Transverse colon (tissue), 4 donors: Measurements from ENCODE around the gene HOXA6. TPM values are rescaled to one million over a fixed set of nuclear protein-coding genes. Genes with fewer than 3 reads are reported as not detected.
A peak's percentile ranks its signal among the peaks of the same experiment; 100 is the strongest.

ENCODE experiments used
- DNase-seq: peaks from one replicate; pipeline ENCODE4 v3.0.0-alpha.2; 2019
- H3K27ac ChIP-seq, 4 donors: fragments of 200-600 bp; sonication (generic); 2 replicates each; pipeline ENCODE4 v1.5.1; 2016 to 2018; ENCODE audit warnings: inconsistent platforms in 4 of 4
- H3K27me3 ChIP-seq: fragments of 200-600 bp; sonication (generic); 2 replicates; pipeline ENCODE4 v1.5.1; 2017; ENCODE audit warnings: inconsistent platforms
- H3K36me3 ChIP-seq, 4 donors: fragments of 200-600 bp; sonication (generic); 2 replicates each; pipeline ENCODE4 v1.5.1; 2017 to 2019; ENCODE audit warnings: inconsistent platforms in 4 of 4
- H3K4me1 ChIP-seq, 4 donors: fragments of 200-600 bp; sonication (generic); 2 replicates each; pipeline ENCODE4 v1.5.1; 2017 to 2020; ENCODE audit warnings: inconsistent platforms in 4 of 4
- H3K4me3 ChIP-seq, 4 donors: fragments of 200-600 bp; sonication (generic); 1 replicate in 1 of 4; 2 replicates in 3 of 4; pipeline versions ENCODE4 v1.5.1 to v1.6.1; 2017 to 2019; ENCODE audit warnings: inconsistent platforms in 4 of 4
- H3K9me3 ChIP-seq, 2 donors: fragments of 200-600 bp; sonication (generic); 2 replicates each; pipeline ENCODE4 v1.5.1; 2017 to 2019; ENCODE audit warnings: inconsistent platforms in 2 of 2
- CTCF ChIP-seq, 5 experiments: fragments of 200-600 bp in 3 of 5; fragments of 450-650 bp in 2 of 5; sonication (generic) in 3 of 5; IDR thresholded peaks; 1 replicate in 2 of 5; 2 replicates in 3 of 5; pipeline ENCODE4 v1.5.1; 2016 to 2017; ENCODE audit warnings: antibody characterized with exemption in 5 of 5, inconsistent platforms in 3 of 5, mild to moderate bottlenecking in 2 of 5, moderate library complexity in 1 of 5
- EP300 ChIP-seq: sonication (generic); formaldehyde crosslinking; IDR thresholded peaks from one replicate; pipeline ENCODE4 v1.6.1; 2017; ENCODE audit warnings: antibody characterized with exemption, low read depth
- POLR2A ChIP-seq: fragments of 450-650 bp; IDR thresholded peaks from one replicate; pipeline ENCODE4 v1.6.1; 2016; ENCODE audit warnings: antibody characterized with exemption, mild to moderate bottlenecking, moderate library complexity
- POLR2AphosphoS5 ChIP-seq, 3 donors: sonication (generic); formaldehyde crosslinking; IDR thresholded peaks; one replicate each; pipeline ENCODE4 v1.6.1; 2016; ENCODE audit warnings: antibody characterized with exemption in 3 of 3
- WGBS, 2 donors: methylation state at CpG; one replicate each; pipeline ENCODE4 v1.1.5; 2018; ENCODE audit warnings: low coverage in 1 of 2; 5-methylcytosine and 5-hydroxymethylcytosine counted together
- in situ Hi-C, 4 donors: fragments of 200-750 bp; cut with MboI; loops; one replicate each; pipeline versions ENCODE4 v1.15.0 to v1.15.1; 2017; ENCODE audit warnings: low sequenced_read_pairs in 3 of 4, low pct_ligation_motif_present in 1 of 4, low pct_unique_long_range_greater_than_20kb in 1 of 4
- intact Hi-C: fragments of 100-400 bp; cut with DNase I; formaldehyde crosslinking; loops from one replicate; pipeline ENCODE4 v1.15.1; 2023; ENCODE audit warnings: low total_unique reads
- total RNA-seq, 4 donors: library from RNA; depleted of rRNA; stranded (reverse); fragments of >200 nt; gene quantifications; one replicate each; pipeline ENCODE4 v1.1.0, GENCODE V29; 2016

Gene HOXA6
- total RNA-seq, 4 donors from 2014 or later, result 12.9 to 27.8 (median 17.3) TPM

GRCh38 chr7:27166531-27167505 is 19.2 kb upstream of the HOXA6 start:
- H3K36me3 ChIP-seq, result no peaks in the 10 kb centered on the region
- H3K27ac ChIP-seq, result peak overlapping the region; percentile 95 to 99 (median 98)
- H3K9me3 ChIP-seq, result no peaks in the 10 kb centered on the region
- peaks cover 34% of the 10 kb centered on the region for H3K27me3 ChIP-seq
- TF ChIP-seq POLR2AphosphoS5 (IDR thresholded peaks at IDR 0.05) (peak in 2 of 3 donors; percentile 5 to 40), POLR2A (no peak)
- intact Hi-C loops, result loop anchor here (10.0 kb wide), 1 partner anchor 1312 kb away; no protein-coding TSS in a partner anchor
- peak overlapping the region; percentile 58 to 82 (median 64) for H3K4me3 ChIP-seq
- no peak for DNase-seq
- 7 to 9% methylated on average over 19 to 50 of the region's 50 CpGs for WGBS, 2 donors
- H3K4me1 ChIP-seq, result peaks cover 0 to 27% (median 16%) of the 10 kb centered on the region in 4 donors
- in situ Hi-C loops, result loop anchor here in 3 of 4 donors (25.0 kb wide), 3 partner anchors 805 to 1305 kb away; no protein-coding TSS in a partner anchor

GRCh38 chr7:27165996-27166530 is 18.5 kb upstream of the HOXA6 start:
- peaks cover 29% of the 10 kb centered on the region for H3K27me3 ChIP-seq
- in situ Hi-C loops, result loop anchor here in 3 of 4 donors (25.0 kb wide), 3 partner anchors 804 to 1304 kb away; no protein-coding TSS in a partner anchor

GRCh38 chr7:27165089-27165995 is 17.8 kb upstream of the HOXA6 start, which contains the start of gene HOXA9:
Gene HOXA9, minus strand, starts transcription at chr7:27165537. Its CDS starts 80 bp downstream, at chr7:27165457.
- 11 to 14% methylated on average over 15 to 79 of the region's 82 CpGs for WGBS, 2 donors
- in situ Hi-C loops, result loop anchor here in 3 of 4 donors (25.0 kb wide), 3 partner anchors 803 to 1303 kb away; no protein-coding TSS in a partner anchor

More at GRCh38 chr7:27165996-27166530, 18.5 kb upstream of the HOXA6 start:
- WGBS, 2 donors, result 0 to 13% methylated on average over 5 to 45 of the region's 46 CpGs
- intact Hi-C loops, result loop anchor here (10.0 kb wide), 1 partner anchor 1311 kb away; no protein-coding TSS in a partner anchor
- Histone ChIP-seq H3K27ac (peak overlapping the region; percentile 95 to 99 (median 98)), H3K4me1 (peaks cover 0 to 30% (median 23%) of the 10 kb centered on the region in 4 donors), H3K4me3 (peak overlapping the region; percentile 58 to 82 (median 64)), H3K9me3 (no peaks in the 10 kb centered on the region), H3K36me3 (no peaks in the 10 kb centered on the region)
- no peak for DNase-seq
- TF ChIP-seq POLR2AphosphoS5 (IDR thresholded peaks at IDR 0.05) (peak; percentile 40 to 82 (median 62)), CTCF (IDR thresholded peaks at IDR 0.05) (no peak), EP300 (no peak), POLR2A (peak; percentile 79)

More at GRCh38 chr7:27165089-27165995, 17.8 kb upstream of the HOXA6 start, which contains the start of gene HOXA9:
- Histone ChIP-seq H3K27ac (peak within 1 kb of the TSS; percentile 95 to 99 (median 98)), H3K9me3 (no peaks in the 10 kb centered on the region), H3K36me3 (no peaks in the 10 kb centered on the region), H3K4me1 (peaks cover 1 to 33% (median 24%) of the 10 kb centered on the region in 4 donors), H3K27me3 (peaks cover 27% of the 10 kb centered on the region), H3K4me3 (peak within 1 kb of the TSS; percentile 58 to 82 (median 64))
- peak; percentile 87 for DNase-seq
- TF ChIP-seq POLR2AphosphoS5 (IDR thresholded peaks at IDR 0.05) (peak; percentile 86 to 94 (median 89)), POLR2A (peak; percentile 77), EP300 (no peak), CTCF (IDR thresholded peaks at IDR 0.05) (peak in 4 of 5 experiments; percentile 7 to 37 (median 18))
- intact Hi-C loops, result loop anchor here (10.0 kb wide), 1 partner anchor 1311 kb away; no protein-coding TSS in a partner anchor
